B cell (primary cell): ENCODE data around the gene THSD4.

ENCODE experiments used
- EZH2 ChIP-seq: IDR thresholded peaks from 2 replicates; pipeline ENCODE4 v1.6.1; 2012; ENCODE audit warnings: borderline replicate concordance, low read depth, mild to moderate bottlenecking, moderate library complexity, low read length; ENCODE audit not compliant: insufficient read depth, poor library complexity, severe bottlenecking
- TF ChIP-seq, protein P1 (sequence below): fragments of 200-600 bp; IDR thresholded peaks from one replicate; pipeline ENCODE4 v1.8.0; 2022; ENCODE audit warnings: antibody characterized with exemption, mild to moderate bottlenecking

DNA sequence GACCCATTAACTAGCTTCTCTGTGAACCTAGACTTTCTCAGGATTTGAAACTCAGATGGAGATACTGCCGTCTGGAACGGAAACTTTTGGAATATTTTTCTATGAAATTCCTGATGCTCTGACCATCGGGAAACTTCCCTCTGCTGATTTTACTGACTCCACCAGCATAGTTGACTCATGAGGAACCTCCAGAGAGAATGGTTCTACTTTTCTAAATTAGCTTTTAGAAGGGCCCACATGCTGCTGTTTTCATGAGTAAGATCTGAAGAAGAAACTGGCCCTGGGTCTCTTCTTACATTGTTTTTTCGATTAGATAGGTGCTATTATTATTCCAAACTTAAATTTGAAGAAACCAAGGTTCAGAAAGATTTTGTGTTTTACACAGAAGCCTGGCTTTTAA is 368.8 kb downstream of the THSD4 start:
- no peak for TF ChIP-seq EZH2
- TF ChIP-seq, protein P1, sequence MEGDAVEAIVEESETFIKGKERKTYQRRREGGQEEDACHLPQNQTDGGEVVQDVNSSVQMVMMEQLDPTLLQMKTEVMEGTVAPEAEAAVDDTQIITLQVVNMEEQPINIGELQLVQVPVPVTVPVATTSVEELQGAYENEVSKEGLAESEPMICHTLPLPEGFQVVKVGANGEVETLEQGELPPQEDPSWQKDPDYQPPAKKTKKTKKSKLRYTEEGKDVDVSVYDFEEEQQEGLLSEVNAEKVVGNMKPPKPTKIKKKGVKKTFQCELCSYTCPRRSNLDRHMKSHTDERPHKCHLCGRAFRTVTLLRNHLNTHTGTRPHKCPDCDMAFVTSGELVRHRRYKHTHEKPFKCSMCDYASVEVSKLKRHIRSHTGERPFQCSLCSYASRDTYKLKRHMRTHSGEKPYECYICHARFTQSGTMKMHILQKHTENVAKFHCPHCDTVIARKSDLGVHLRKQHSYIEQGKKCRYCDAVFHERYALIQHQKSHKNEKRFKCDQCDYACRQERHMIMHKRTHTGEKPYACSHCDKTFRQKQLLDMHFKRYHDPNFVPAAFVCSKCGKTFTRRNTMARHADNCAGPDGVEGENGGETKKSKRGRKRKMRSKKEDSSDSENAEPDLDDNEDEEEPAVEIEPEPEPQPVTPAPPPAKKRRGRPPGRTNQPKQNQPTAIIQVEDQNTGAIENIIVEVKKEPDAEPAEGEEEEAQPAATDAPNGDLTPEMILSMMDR: no peak
